ENCODE measurements around the gene SCN1B. TPM values are rescaled to one million over a fixed set of nuclear protein-coding genes. Genes with fewer than 3 reads are reported as not detected.
A peak's percentile ranks its signal among the peaks of the same experiment; 100 is the strongest.

SCN1B gene
- total and polyA plus RNA-seq, 4 donors: 1.5 to 12.6 (median 9.0) TPM

- Histone ChIP-seq H3K36me3 (ENCODE audit: control insufficient read depth in 4 of 4, insufficient read depth in 4 of 4, low read length in 4 of 4) (no peaks in the 10 kb centered on the region), H3K9me3 (ENCODE audit: control insufficient read depth in 4 of 4, insufficient read depth in 3 of 4, low read length in 3 of 4) (no peaks in the 10 kb centered on the region), H3K27ac (ENCODE audit: low read depth in 1 of 2, low read length in 1 of 2) (peak overlapping the region in 1 of 2 donors; percentile 75), H3K9ac (ENCODE audit: insufficient read depth in 1 of 2, low read length in 2 of 2) (no peak overlapping the region), H3K4me3 (no peak overlapping the region), H3K27me3 (ENCODE audit: control insufficient read depth in 3 of 3, insufficient read depth in 3 of 3, low read length in 2 of 3) (no peaks in the 10 kb centered on the region), H3K4me1 (ENCODE audit: control insufficient read depth in 5 of 5, insufficient read depth in 5 of 5, low read length in 5 of 5) (peaks cover 6 to 31% (median 18%) of the 10 kb centered on the region in 5 donors)
- no peak for ATAC-seq (ENCODE audit: insufficient read depth, low FRiP score)
- DNase-seq: peak in 1 of 3 donors; percentile 25
- WGBS, 2 donors: 34 to 53% methylated on average over 17 of the region's 17 CpGs
- TF ChIP-seq CTCF (IDR thresholded peaks at IDR 0.05; ENCODE audit: control extremely low read depth, extremely low read depth): no peak
These were observed 8.6 kb downstream of the SCN1B start for GRCh38 chr19:35038623-35039512.

- no peaks in the 10 kb centered on the region for H3K36me3 ChIP-seq (ENCODE audit: control insufficient read depth in 4 of 4, insufficient read depth in 4 of 4, low read length in 4 of 4)
- H3K27me3 ChIP-seq (ENCODE audit: control insufficient read depth in 3 of 3, insufficient read depth in 3 of 3, low read length in 2 of 3): no peaks in the 10 kb centered on the region
- H3K27ac ChIP-seq (ENCODE audit: low read depth in 1 of 2, low read length in 1 of 2): peak overlapping the region; percentile 65 to 92
- H3K9me3 ChIP-seq (ENCODE audit: control insufficient read depth in 4 of 4, insufficient read depth in 3 of 4, low read length in 3 of 4): no peaks in the 10 kb centered on the region
- ATAC-seq (ENCODE audit: insufficient read depth, low FRiP score): no peak
- TF ChIP-seq CTCF (IDR thresholded peaks at IDR 0.05; ENCODE audit: control extremely low read depth, extremely low read depth): no peak
- 15 to 37% methylated on average over 29 to 39 of the region's 39 CpGs for WGBS, 2 donors
- peaks cover 6 to 31% (median 18%) of the 10 kb centered on the region in 5 donors for H3K4me1 ChIP-seq (ENCODE audit: control insufficient read depth in 5 of 5, insufficient read depth in 5 of 5, low read length in 5 of 5)
- no peak overlapping the region for H3K9ac ChIP-seq (ENCODE audit: insufficient read depth in 1 of 2, low read length in 2 of 2)
- DNase-seq: peak in 2 of 3 donors; percentile 38 to 41
- no peak overlapping the region for H3K4me3 ChIP-seq
These were observed 9.9 kb downstream of the SCN1B start for GRCh38 chr19:35039881-35040825.

- no peak overlapping the region for H3K4me3 ChIP-seq
- no peaks in the 10 kb centered on the region for H3K36me3 ChIP-seq (ENCODE audit: control insufficient read depth in 4 of 4, insufficient read depth in 4 of 4, low read length in 4 of 4)
- WGBS, 2 donors: 8 to 9% methylated on average over 32 to 36 of the region's 36 CpGs
- H3K9me3 ChIP-seq (ENCODE audit: control insufficient read depth in 4 of 4, insufficient read depth in 3 of 4, low read length in 3 of 4): no peaks in the 10 kb centered on the region
- H3K9ac ChIP-seq (ENCODE audit: insufficient read depth in 1 of 2, low read length in 2 of 2): no peak overlapping the region
- TF ChIP-seq CTCF (IDR thresholded peaks at IDR 0.05; ENCODE audit: control extremely low read depth, extremely low read depth): no peak
- no peaks in the 10 kb centered on the region for H3K27me3 ChIP-seq (ENCODE audit: control insufficient read depth in 3 of 3, insufficient read depth in 3 of 3, low read length in 2 of 3)
- DNase-seq (peak; percentile 37 to 67 (median 37)), ATAC-seq (ENCODE audit: insufficient read depth, low FRiP score) (peak; percentile 53)
- H3K4me1 ChIP-seq (ENCODE audit: control insufficient read depth in 5 of 5, insufficient read depth in 5 of 5, low read length in 5 of 5): peaks cover 6 to 31% (median 18%) of the 10 kb centered on the region in 5 donors
- peak overlapping the region; percentile 65 to 92 for H3K27ac ChIP-seq (ENCODE audit: low read depth in 1 of 2, low read length in 1 of 2)
These were observed 10.7 kb downstream of the SCN1B start for GRCh38 chr19:35040826-35041547.
